Stomach (tissue), 9 donors: ENCODE data around the gene IGDCC3. TPM values are rescaled to one million over a fixed set of nuclear protein-coding genes. Genes with fewer than 3 reads are reported as not detected.
A peak's percentile ranks its signal among the peaks of the same experiment; 100 is the strongest.

Source experiments
- DNase-seq, 2 donors: peaks; one replicate each; pipeline versions ENCODE4 v3.0.0 to v3.0.0-alpha.2; 2013 to 2019
- H3K27ac ChIP-seq, 5 donors: fragments of 200-600 bp in 4 of 5; sonication (generic) in 4 of 5; one replicate each; pipeline ENCODE4 v1.5.1; 2013 to 2019; ENCODE audit warnings: mild to moderate bottlenecking in 1 of 5, moderate library complexity in 1 of 5
- H3K27me3 ChIP-seq, 3 donors: fragments of 200-600 bp; sonication (generic); one replicate each; pipeline ENCODE4 v1.5.1; 2017 to 2019; ENCODE audit warnings: mixed run types in 1 of 3
- H3K36me3 ChIP-seq, 4 donors: fragments of 200-600 bp; sonication (generic); 1 replicate in 3 of 4; 2 replicates in 1 of 4; pipeline ENCODE4 v1.5.1; 2016 to 2019
- H3K4me1 ChIP-seq, 4 donors: fragments of 200-600 bp; sonication (generic); one replicate each; pipeline ENCODE4 v1.5.1; 2016 to 2019
- H3K4me3 ChIP-seq, 4 donors: fragments of 200-600 bp; sonication (generic) in 3 of 4; one replicate each; pipeline ENCODE4 v1.5.1; 2016 to 2019; ENCODE audit warnings: mild to moderate bottlenecking in 1 of 4
- H3K9me3 ChIP-seq, 4 donors: fragments of 200-600 bp; sonication (generic); one replicate each; pipeline ENCODE4 v1.5.1; 2016 to 2019
- CTCF ChIP-seq, 7 experiments: fragments of 450-650 bp in 4 of 7; fragments of 200-600 bp in 3 of 7; sonication (generic) in 3 of 7; IDR thresholded peaks; one replicate each; pipeline ENCODE4 v1.5.1; 2016 to 2019; ENCODE audit warnings: antibody characterized with exemption in 7 of 7, control low read depth in 2 of 7, mild to moderate bottlenecking in 1 of 7
- EP300 ChIP-seq: sonication (generic); formaldehyde crosslinking; IDR thresholded peaks from one replicate; pipeline ENCODE4 v1.6.1; 2017; ENCODE audit warnings: antibody characterized with exemption
- POLR2A ChIP-seq, 4 donors: fragments of 450-650 bp; IDR thresholded peaks; one replicate each; pipeline ENCODE4 v1.6.1; 2016; ENCODE audit warnings: antibody characterized with exemption in 4 of 4, control low read depth in 2 of 4, mild to moderate bottlenecking in 1 of 4, moderate library complexity in 1 of 4
- POLR2AphosphoS5 ChIP-seq, 3 donors: sonication (generic); formaldehyde crosslinking; IDR thresholded peaks; one replicate each; pipeline ENCODE4 v1.6.1; 2016; ENCODE audit warnings: antibody characterized with exemption in 3 of 3
- WGBS, 5 donors: extraction: QIAGEN DNeasy Blood & Tissue Kit in 3 of 5; methylation state at CpG; one replicate each; pipeline versions ENCODE4 v1.1.5 to v1.1.7; 2013 to 2018; 5-methylcytosine and 5-hydroxymethylcytosine counted together
- intact Hi-C: fragments of 100-400 bp; cut with DNase I; formaldehyde crosslinking; loops from one replicate; pipeline ENCODE4 v1.15.1; 2023; ENCODE audit warnings: low total_unique reads
- polyA plus RNA-seq, 3 donors: library from polyadenylated mRNA; stranded (reverse); fragments of 200-250 nt; gene quantifications; one replicate each; pipeline ENCODE4 v1.2.3, GENCODE V29; 2013
- total RNA-seq, 5 donors: library from RNA; depleted of rRNA; stranded (reverse); fragments of >200 nt; gene quantifications; one replicate each; pipeline versions ENCODE4 v1.1.0 to v1.2.3, GENCODE V29; 2014 to 2016
- donor health status: healthy with polysubstance abuse.
- donor health status: Bipolar disorder and iron deficiency.
- donor health status: healthy.

IGDCC3 gene
- total and polyA plus RNA-seq, 8 donors: 0.08 to 5.8 (median 0.89) TPM; not detected in 4

DNA sequence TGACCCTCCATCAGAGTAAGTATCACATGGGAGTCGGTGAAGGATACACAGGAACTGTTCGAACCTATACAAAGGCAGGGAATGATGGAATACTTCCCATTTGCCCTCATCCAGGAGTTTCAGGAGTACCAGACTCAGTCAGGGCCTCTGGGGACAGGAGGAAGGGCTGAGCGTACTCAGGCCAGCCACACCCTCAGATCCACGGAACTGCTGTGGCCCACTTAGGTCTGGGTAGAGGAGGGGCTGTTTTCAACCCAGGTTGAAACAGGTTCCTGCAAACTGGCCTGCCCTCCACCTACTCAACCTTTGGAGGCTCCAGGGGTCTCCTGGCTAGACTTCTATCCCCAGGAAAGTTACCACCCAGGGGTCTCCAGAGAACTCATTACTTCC lies 6.7 kb upstream of the IGDCC3 start:
- Histone ChIP-seq H3K4me1 (peaks cover 11 to 20% (median 19%) of the 10 kb centered on the region in 4 donors), H3K9me3 (no peaks in the 10 kb centered on the region), H3K36me3 (no peaks in the 10 kb centered on the region), H3K4me3 (peak overlapping the region in 3 of 4 donors; percentile 30 to 46 (median 44)), H3K27ac (no peak overlapping the region), H3K27me3 (peaks cover 0 to 29% (median 10%) of the 10 kb centered on the region in 3 donors)
- DNase-seq: no peak
- intact Hi-C loops: no loop called here
- TF ChIP-seq POLR2AphosphoS5 (IDR thresholded peaks at IDR 0.05): no peak
- no peak for TF ChIP-seq CTCF (IDR thresholded peaks at IDR 0.05)
- TF ChIP-seq POLR2A (IDR thresholded peaks at IDR 0.05): no peak
- no peak for TF ChIP-seq EP300
- WGBS, 5 donors: 38 to 63% (median 51%) methylated on average over 4 of the region's 4 CpGs

- no peak overlapping the region for H3K27ac ChIP-seq
- H3K4me3 ChIP-seq: no peak overlapping the region
- intact Hi-C loops: no loop called here
- H3K9me3 ChIP-seq: no peaks in the 10 kb centered on the region
- peaks cover 0 to 34% (median 7%) of the 10 kb centered on the region in 3 donors for H3K27me3 ChIP-seq
- H3K36me3 ChIP-seq: no peaks in the 10 kb centered on the region
- peaks cover 11 to 20% (median 19%) of the 10 kb centered on the region in 4 donors for H3K4me1 ChIP-seq
- no peak for DNase-seq
- 90 to 97% (median 91%) methylated on average over 4 to 6 of the region's 6 CpGs for WGBS, 5 donors
- no peak for TF ChIP-seq CTCF (IDR thresholded peaks at IDR 0.05)
- no peak for TF ChIP-seq POLR2AphosphoS5 (IDR thresholded peaks at IDR 0.05)
- no peak for TF ChIP-seq EP300
- no peak for TF ChIP-seq POLR2A (IDR thresholded peaks at IDR 0.05)
Observed at GRCh38 chr15:65383991-65384390, 6.2 kb upstream of the IGDCC3 start.

- DNase-seq: no peak
- Histone ChIP-seq H3K4me1 (peaks cover 11 to 21% (median 20%) of the 10 kb centered on the region in 4 donors), H3K36me3 (no peaks in the 10 kb centered on the region), H3K27ac (no peak overlapping the region), H3K4me3 (no peak overlapping the region), H3K9me3 (no peaks in the 10 kb centered on the region), H3K27me3 (peaks cover 0 to 36% (median 9%) of the 10 kb centered on the region in 3 donors)
- WGBS, 5 donors: 88 to 96% (median 90%) methylated on average over 3 to 5 of the region's 5 CpGs
- TF ChIP-seq CTCF (IDR thresholded peaks at IDR 0.05): no peak
- TF ChIP-seq EP300: no peak
- TF ChIP-seq POLR2A (IDR thresholded peaks at IDR 0.05): no peak
- no peak for TF ChIP-seq POLR2AphosphoS5 (IDR thresholded peaks at IDR 0.05)
- intact Hi-C loops: no loop called here
Observed at GRCh38 chr15:65383456-65383855, 5.7 kb upstream of the IGDCC3 start.

GRCh38 chr15:65382921-65383320 lies 5.1 kb upstream of the IGDCC3 start:
- H3K36me3 ChIP-seq: no peaks in the 10 kb centered on the region
- peaks cover 0 to 40% (median 12%) of the 10 kb centered on the region in 3 donors for H3K27me3 ChIP-seq
- H3K4me3 ChIP-seq: no peak overlapping the region
- TF ChIP-seq POLR2A (IDR thresholded peaks at IDR 0.05) (no peak), EP300 (no peak), CTCF (IDR thresholded peaks at IDR 0.05) (no peak), POLR2AphosphoS5 (IDR thresholded peaks at IDR 0.05) (no peak)
- no peak for DNase-seq
- intact Hi-C loops: no loop called here
- H3K9me3 ChIP-seq: no peaks in the 10 kb centered on the region
- 86 to 93% (median 89%) methylated on average over 9 of the region's 9 CpGs for WGBS, 5 donors
- H3K27ac ChIP-seq: no peak overlapping the region
- peaks cover 16 to 26% (median 25%) of the 10 kb centered on the region in 4 donors for H3K4me1 ChIP-seq
